Measurements from ENCODE around the gene FEN1. TPM values are rescaled to one million over a fixed set of nuclear protein-coding genes. Genes with fewer than 3 reads are reported as not detected.

Gene FEN1
- total RNA-seq, 1 experiment from 2014 or later: 89.5 TPM

GRCh38 chr11:61793083-61793828 lies 545 bp downstream of the FEN1 start:
- peak overlapping the region; percentile 94 for H3K27ac ChIP-seq (ENCODE audit: low read depth, low read length)
- H2AFZ ChIP-seq (ENCODE audit: low read depth, low read length, poor library complexity, severe bottlenecking): no peak overlapping the region
- H3K9me3 ChIP-seq (ENCODE audit: control insufficient read depth in 1 of 2, insufficient read depth in 1 of 2, low read depth in 1 of 2, low read length in 2 of 2): no peaks in the 10 kb centered on the region
- H3K9ac ChIP-seq (ENCODE audit: low read length): peak overlapping the region; percentile 99
- ChIA-PET POLR2A (interaction anchor here (1.0 to 2.8 kb wide), 3 partner anchors 12 to 155 kb away, joined by 4 to 14 read pairs (median 6); no protein-coding TSS in a partner anchor), CTCF (interaction anchor here (0.8 to 2.4 kb wide), 4 partner anchors 46 to 315 kb away, joined by 3 to 9 read pairs (median 3); partner anchors contain the start of gene BEST1), RAD21 (ENCODE audit: low non-redundant PET in 1 of 2, low total read pairs in 2 of 2, uncharacterized antibody in 2 of 2, unreplicated experiment in 2 of 2) (no interaction called here)
- H4K20me1 ChIP-seq (ENCODE audit: insufficient read depth): peaks cover 10% of the 10 kb centered on the region; the same call in 1 of the 2 replicates
- peak overlapping the region; percentile 96 to 100 for H3K4me3 ChIP-seq (replicated peaks in 1 of 2; ENCODE audit: low read depth in 1 of 2, low read length in 2 of 2)
- BruUV-seq (replicated peaks): TSS peak; percentile 73
- no peaks in the 10 kb centered on the region for H3K27me3 ChIP-seq (ENCODE audit: insufficient read depth, low read length)
- H3K9me2 ChIP-seq (ENCODE audit: insufficient read depth): no peaks in the 10 kb centered on the region
- DNase-seq (ENCODE audit: low read depth, low spot score) (no peak), ATAC-seq (peak; percentile 46)
- intact Hi-C loops (cut with micrococcal nuclease): no loop called here
- peaks cover 21 to 52% of the 10 kb centered on the region in 2 experiments for H3K36me3 ChIP-seq (ENCODE audit: control insufficient read depth in 1 of 2, insufficient read depth in 2 of 2, low read length in 2 of 2)
- TF ChIP-seq ZFX (IDR thresholded peaks at IDR 0.05) (peak; percentile 55; the same call in 1 of the 2 replicates), CTCF (IDR thresholded peaks at IDR 0.05 in 2 of 3, conservative IDR thresholded peaks at IDR 0.05 in 1 of 3; ENCODE audit: borderline replicate concordance in 1 of 3, insufficient read depth in 1 of 3, low read depth in 2 of 3, low read length in 2 of 3) (no peak)
- H3K4me1 ChIP-seq (ENCODE audit: control insufficient read depth in 1 of 2, insufficient read depth in 2 of 2, low read length in 2 of 2): peaks cover 4 to 16% of the 10 kb centered on the region in 2 experiments; a peak in 2 of 4 replicates
- H3K79me2 ChIP-seq (ENCODE audit: insufficient read depth, low read length): peaks cover 79% of the 10 kb centered on the region
- peak overlapping the region; percentile 90 for H3K4me2 ChIP-seq (ENCODE audit: low read length)

DNA sequence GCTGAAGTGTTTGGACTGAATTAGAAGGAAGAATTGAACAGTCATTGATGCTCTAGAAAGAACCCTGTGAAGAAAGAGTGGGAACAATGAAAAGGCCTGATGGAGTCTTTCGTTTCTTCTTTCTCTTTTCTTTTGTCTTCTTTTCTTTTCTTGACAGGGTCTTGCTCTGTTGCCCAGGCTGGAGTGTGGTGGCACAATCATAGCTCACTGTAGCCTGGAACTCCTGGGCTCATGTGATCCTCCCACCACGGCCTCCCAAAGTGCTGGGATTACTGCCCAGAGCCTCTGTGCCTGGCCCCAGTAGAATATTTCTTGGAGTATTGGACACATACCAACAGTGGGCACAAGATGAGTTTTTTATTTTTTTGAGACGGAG lies 1.1 kb downstream of the FEN1 start:
- H3K27ac ChIP-seq (ENCODE audit: low read depth, low read length): peak overlapping the region; percentile 94; the same call in 1 of the 2 replicates
- BruUV-seq (replicated peaks): no TSS peak
- ChIA-PET POLR2A (interaction anchor here (2.8 kb wide), 1 partner anchor 21 kb away, joined by 14 read pairs; no protein-coding TSS in a partner anchor), RAD21 (ENCODE audit: low non-redundant PET in 1 of 2, low total read pairs in 2 of 2, uncharacterized antibody in 2 of 2, unreplicated experiment in 2 of 2) (no interaction called here), CTCF (no interaction called here)
- H3K4me1 ChIP-seq (ENCODE audit: control insufficient read depth in 1 of 2, insufficient read depth in 2 of 2, low read length in 2 of 2): peaks cover 4 to 16% of the 10 kb centered on the region in 2 experiments; a peak in 2 of 4 replicates
- H3K9me3 ChIP-seq (ENCODE audit: control insufficient read depth in 1 of 2, insufficient read depth in 1 of 2, low read depth in 1 of 2, low read length in 2 of 2): no peaks in the 10 kb centered on the region
- peak overlapping the region; percentile 90 for H3K4me2 ChIP-seq (ENCODE audit: low read length)
- DNase-seq (ENCODE audit: low read depth, low spot score) (no peak), ATAC-seq (no peak)
- H3K4me3 ChIP-seq (replicated peaks in 1 of 2; ENCODE audit: low read depth in 1 of 2, low read length in 2 of 2): peak overlapping the region; percentile 96 to 100
- H3K9ac ChIP-seq (ENCODE audit: low read length): peak overlapping the region; percentile 99
- H4K20me1 ChIP-seq (ENCODE audit: insufficient read depth): peaks cover 10% of the 10 kb centered on the region; the same call in 1 of the 2 replicates
- no peak overlapping the region for H2AFZ ChIP-seq (ENCODE audit: low read depth, low read length, poor library complexity, severe bottlenecking)
- H3K27me3 ChIP-seq (ENCODE audit: insufficient read depth, low read length): no peaks in the 10 kb centered on the region
- no peak for TF ChIP-seq CEBPB (IDR thresholded peaks at IDR 0.05; ENCODE audit: low read depth)
- no peak for TF ChIP-seq SP1 (IDR thresholded peaks at IDR 0.05; ENCODE audit: low read depth)
- no peak for TF ChIP-seq SRF (IDR thresholded peaks at IDR 0.05; ENCODE audit: low read depth)
- TF ChIP-seq EZH2phosphoT487 (IDR thresholded peaks at IDR 0.05; ENCODE audit: borderline replicate concordance): no peak
- no peak for TF ChIP-seq POLR2AphosphoS5 (IDR thresholded peaks at IDR 0.05; ENCODE audit: low read depth, low read length)
- TF ChIP-seq JUND (IDR thresholded peaks at IDR 0.05): no peak
- no peak for TF ChIP-seq TCF7L2 (IDR thresholded peaks at IDR 0.05; ENCODE audit: borderline replicate concordance, extremely low read depth, insufficient read depth, insufficient read length)
- TF ChIP-seq, protein P1, sequence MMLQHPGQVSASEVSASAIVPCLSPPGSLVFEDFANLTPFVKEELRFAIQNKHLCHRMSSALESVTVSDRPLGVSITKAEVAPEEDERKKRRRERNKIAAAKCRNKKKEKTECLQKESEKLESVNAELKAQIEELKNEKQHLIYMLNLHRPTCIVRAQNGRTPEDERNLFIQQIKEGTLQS (IDR thresholded peaks at IDR 0.05): no peak
- no peak for TF ChIP-seq ZNF274 (IDR thresholded peaks at IDR 0.05; ENCODE audit: low read depth, low read length)
- TF ChIP-seq RAD21 (IDR thresholded peaks at IDR 0.05; ENCODE audit: low read depth): no peak
- H3K36me3 ChIP-seq (ENCODE audit: control insufficient read depth in 1 of 2, insufficient read depth in 2 of 2, low read length in 2 of 2): peaks cover 22 to 53% of the 10 kb centered on the region in 2 experiments
- no peaks in the 10 kb centered on the region for H3K9me2 ChIP-seq (ENCODE audit: insufficient read depth)
- H3K79me2 ChIP-seq (ENCODE audit: insufficient read depth, low read length): peaks cover 84% of the 10 kb centered on the region
- intact Hi-C loops (cut with micrococcal nuclease): no loop called here

All from HCT116 (cell line).